DMS 273 treated with DMSO at 0.1 percent for 48 hours (cell line): ENCODE results near the gene TMEM238.

ENCODE experiments used
- DNase-seq: peaks from one replicate; lab custom pipeline; 2025; lab: John Stamatoyannopoulos, UW

The TMEM238 gene

GRCh38 chr19:55377356-55378131, 6.5 kb downstream of the TMEM238 start:
- no peak for DNase-seq

- no peak for DNase-seq
Measured at GRCh38 chr19:55376241-55376933, 7.7 kb downstream of the TMEM238 start, which contains the start of gene TMEM190. Gene TMEM190 (plus strand): TSS chr19:55376826. CDS start chr19:55376854, 28 bp downstream.

DNA sequence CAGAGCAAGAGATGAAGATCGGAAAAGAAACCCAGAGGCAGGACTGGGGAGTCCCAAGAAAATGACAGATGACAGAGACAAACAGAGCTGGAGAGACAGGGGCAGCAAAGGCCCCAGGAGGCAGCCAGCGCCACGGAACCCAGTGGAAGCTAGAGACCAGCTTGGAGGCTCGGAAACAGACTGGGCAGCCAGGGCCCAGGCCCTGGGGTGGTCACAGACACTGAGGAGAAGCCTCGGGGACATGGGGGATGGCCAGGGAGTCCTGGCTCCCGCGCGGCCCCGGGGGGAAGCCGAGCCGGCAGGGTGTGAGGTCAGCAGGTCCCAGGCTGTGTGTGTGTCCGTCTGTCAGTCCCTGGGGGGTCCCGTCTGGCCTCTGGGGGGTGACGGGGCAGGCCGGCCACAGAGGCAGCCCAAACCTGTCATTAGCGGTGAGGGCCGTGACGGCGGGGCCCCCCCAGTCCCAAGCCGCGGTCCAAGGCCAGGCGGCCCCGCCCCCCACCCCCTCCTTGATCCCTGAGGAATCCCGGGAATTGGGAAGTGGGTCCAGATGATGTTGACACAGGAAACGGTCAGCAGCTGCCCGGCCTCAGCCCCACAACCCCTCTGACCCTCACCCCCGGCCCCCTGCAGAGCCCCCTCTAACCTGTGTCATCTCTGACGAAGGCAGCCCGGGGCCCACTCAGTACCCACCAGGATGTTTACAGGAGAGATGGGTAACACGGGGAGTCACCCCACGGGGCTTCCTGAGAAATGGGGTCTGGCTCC, 9.9 kb downstream of the TMEM238 start:
- DNase-seq, result no peak

GRCh38 chr19:55373306-55373992, 10.6 kb downstream of the TMEM238 start:
- DNase-seq, result no peak

GRCh38 chr19:55372316-55373081, 11.6 kb downstream of the TMEM238 start:
- DNase-seq, result no peak

DNA sequence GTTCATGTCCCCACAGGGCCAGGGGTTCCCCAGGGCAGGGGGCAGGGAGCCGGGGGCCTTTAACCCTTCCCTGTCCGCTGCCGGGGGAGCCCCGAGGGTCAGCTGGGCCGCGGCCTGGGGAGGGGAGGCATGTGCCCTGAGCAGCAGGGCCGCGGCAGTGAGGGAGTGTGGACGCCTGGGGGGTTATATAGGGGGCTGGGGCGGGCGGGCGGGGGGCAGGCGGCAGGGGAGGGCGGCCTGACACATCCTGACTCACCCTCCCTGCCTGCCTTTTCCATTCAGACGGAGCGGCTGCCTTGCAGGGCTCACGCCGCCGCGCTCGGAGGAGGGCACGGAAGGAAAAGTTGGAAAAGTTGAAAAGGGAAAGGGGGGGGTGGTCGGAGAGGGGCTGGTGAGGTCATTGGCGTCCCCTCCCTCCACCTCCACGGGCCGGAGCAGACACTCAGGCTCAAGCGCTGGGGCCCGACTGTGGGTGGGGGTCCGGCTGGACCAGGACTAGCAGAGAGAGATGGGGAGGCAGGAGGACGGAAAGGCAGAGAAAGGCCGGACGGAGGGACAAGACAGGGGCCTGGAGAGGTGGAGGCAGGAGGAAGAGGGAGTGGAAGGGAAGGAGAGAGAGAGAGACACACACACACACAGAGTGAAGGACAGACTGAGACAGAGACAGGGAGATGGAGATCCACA, 13.6 kb downstream of the TMEM238 start, which contains the start of gene IL11:
TSS of gene IL11 (minus strand) at position 159 of the 684 bp plus-strand sequence. CDS start at position 6, 153 bp downstream.
- DNase-seq, result no peak

GRCh38 chr19:55369653-55370304, 14.3 kb downstream of the TMEM238 start:
- peak; percentile 29 for DNase-seq

GRCh38 chr19:55368701-55369563, 15.2 kb downstream of the TMEM238 start:
- no peak for DNase-seq

- DNase-seq, result no peak
Measured at GRCh38 chr19:55368106-55368505, 16.0 kb downstream of the TMEM238 start.

DNA sequence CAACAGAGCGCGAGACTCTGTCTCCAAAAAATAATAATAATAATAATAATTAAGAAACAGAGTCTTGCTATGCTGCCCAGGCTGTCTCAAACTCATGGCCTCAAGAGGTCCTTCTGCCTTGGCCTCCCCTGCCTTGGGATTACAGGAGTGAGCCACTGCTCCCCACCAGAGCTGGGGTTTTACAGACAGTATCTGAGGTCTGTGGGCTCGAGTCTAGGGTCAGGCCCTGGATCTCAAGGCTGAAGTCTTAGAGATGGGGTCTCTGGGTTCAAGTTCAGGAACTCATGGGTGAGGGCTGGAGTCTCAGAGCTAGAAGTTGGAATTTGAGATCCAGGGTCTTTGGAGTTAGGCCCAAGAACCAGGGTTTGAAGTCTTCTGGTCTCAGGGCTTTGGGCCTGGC, 17.3 kb downstream of the TMEM238 start:
- DNase-seq, result no peak

GRCh38 chr19:55365964-55366363, 18.1 kb downstream of the TMEM238 start:
- DNase-seq, result no peak

GRCh38 chr19:55365245-55365644, 18.8 kb downstream of the TMEM238 start:
- no peak for DNase-seq

- no peak for DNase-seq
Measured at GRCh38 chr19:55362990-55363716, 20.9 kb downstream of the TMEM238 start, which contains the start of gene GARIN5B. Gene GARIN5B (minus strand): TSS chr19:55363260. CDS start chr19:55363066, 194 bp downstream.

- no peak for DNase-seq
Measured at GRCh38 chr19:55362174-55362989, 21.7 kb downstream of the TMEM238 start.

- no peak for DNase-seq
Measured at GRCh38 chr19:55360902-55361301, 23.2 kb downstream of the TMEM238 start.

DNA sequence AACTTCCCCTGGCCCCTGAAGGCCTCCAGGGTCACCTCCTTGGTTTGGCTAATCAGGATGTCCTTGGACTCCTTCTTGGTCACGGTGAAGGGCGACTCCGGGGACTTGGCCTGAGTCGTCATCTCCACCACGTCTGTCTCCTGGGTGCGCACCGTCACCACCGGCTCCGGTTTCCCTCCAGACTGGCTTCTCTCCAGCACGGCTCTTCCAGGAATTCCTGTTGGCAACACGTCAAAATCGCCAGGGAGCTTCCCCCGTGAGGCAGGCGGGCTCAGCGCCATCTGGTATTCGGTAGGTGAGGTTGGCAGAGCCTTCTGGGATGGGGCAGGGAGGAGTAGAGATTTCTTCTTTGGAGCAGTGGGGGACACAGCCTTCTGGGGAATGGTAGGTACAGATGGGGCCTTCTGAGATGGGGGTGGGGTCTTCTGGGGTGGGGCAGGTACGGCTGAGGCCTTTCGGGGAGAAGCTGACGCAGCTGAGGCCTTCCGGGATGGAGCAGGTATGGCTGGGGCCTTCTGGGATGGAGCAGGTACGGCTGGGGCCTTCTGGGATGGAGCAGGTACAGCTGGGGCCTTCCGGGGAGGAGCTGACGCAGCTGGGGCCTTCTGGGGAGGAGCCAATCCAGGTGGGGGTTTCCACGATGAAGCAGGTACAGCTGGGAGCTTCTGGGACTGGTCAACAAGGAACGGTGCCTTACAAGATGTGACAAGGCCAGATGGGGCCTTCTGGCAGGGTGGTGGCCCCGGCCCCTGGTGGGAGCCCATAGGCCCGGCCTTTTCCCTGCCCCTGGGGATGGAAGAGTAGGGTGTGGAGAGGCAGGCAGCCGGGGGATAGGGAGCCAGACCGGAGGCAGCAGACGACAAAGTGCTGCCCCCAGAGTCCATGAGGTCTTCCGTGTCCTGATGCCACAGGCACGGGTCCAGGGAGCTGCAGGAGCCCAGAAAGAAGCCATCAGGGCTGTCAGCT, 24.9 kb downstream of the TMEM238 start:
- peak; percentile 81 for DNase-seq
